RWPE2 (cell line): ENCODE measurements around the gene MEIOB.
"Not testable (repeated sequence)": the region's sequence is repeated elsewhere in the genome, so short reads cannot be mapped to it uniquely, and the experiment has no call there.

Experiments
- ATAC-seq: fragments of 200-7000 bp; cut with Tn5 transposase; 3 replicates; pipeline ENCODE4 v1.9.1; 2021; ENCODE audit warnings: low read depth
- DNase-seq: peaks from one replicate; pipeline ENCODE4 v3.0.0-alpha.2; 2020; ENCODE audit warnings: low spot score
- H3K27ac ChIP-seq: fragments of 450-650 bp; 2 replicates; pipeline ENCODE4 v1.5.1; 2017; ENCODE audit warnings: mild to moderate bottlenecking; ENCODE audit not compliant: poor library complexity, severe bottlenecking
- H3K27me3 ChIP-seq: fragments of 250-450 bp; sonication (Bioruptor Pico); 2 replicates; pipeline ENCODE4 v1.5.1; 2021; ENCODE audit warnings: mild to moderate bottlenecking, moderate library complexity; ENCODE audit not compliant: insufficient read depth, poor library complexity, severe bottlenecking
- H3K36me3 ChIP-seq: fragments of 250-450 bp; sonication (Bioruptor Pico); 2 replicates; pipeline ENCODE4 v1.5.1; 2020; ENCODE audit warnings: low read depth, mild to moderate bottlenecking, moderate library complexity
- H3K4me1 ChIP-seq: fragments of 250-450 bp; sonication (Bioruptor Pico); 2 replicates; pipeline ENCODE4 v1.5.1; 2021; ENCODE audit warnings: mild to moderate bottlenecking, moderate library complexity; ENCODE audit not compliant: insufficient read depth, poor library complexity, severe bottlenecking
- H3K4me3 ChIP-seq: fragments of 250-450 bp; sonication (Bioruptor Pico); 2 replicates; pipeline ENCODE4 v1.5.1; 2021; ENCODE audit warnings: mild to moderate bottlenecking, moderate library complexity; ENCODE audit not compliant: severe bottlenecking
- H3K9me3 ChIP-seq: fragments of 250-450 bp; sonication (Bioruptor Pico); 2 replicates; pipeline ENCODE4 v1.5.1; 2021; ENCODE audit warnings: mild to moderate bottlenecking, moderate library complexity; ENCODE audit not compliant: severe bottlenecking
- TF ChIP-seq, protein P1 (sequence below): fragments of 450-650 bp; IDR thresholded peaks from one replicate; pipeline ENCODE4 v1.5.1; 2017; ENCODE audit warnings: mild to moderate bottlenecking, moderate library complexity; ENCODE audit not compliant: poor library complexity, severe bottlenecking

MEIOB gene

DNA sequence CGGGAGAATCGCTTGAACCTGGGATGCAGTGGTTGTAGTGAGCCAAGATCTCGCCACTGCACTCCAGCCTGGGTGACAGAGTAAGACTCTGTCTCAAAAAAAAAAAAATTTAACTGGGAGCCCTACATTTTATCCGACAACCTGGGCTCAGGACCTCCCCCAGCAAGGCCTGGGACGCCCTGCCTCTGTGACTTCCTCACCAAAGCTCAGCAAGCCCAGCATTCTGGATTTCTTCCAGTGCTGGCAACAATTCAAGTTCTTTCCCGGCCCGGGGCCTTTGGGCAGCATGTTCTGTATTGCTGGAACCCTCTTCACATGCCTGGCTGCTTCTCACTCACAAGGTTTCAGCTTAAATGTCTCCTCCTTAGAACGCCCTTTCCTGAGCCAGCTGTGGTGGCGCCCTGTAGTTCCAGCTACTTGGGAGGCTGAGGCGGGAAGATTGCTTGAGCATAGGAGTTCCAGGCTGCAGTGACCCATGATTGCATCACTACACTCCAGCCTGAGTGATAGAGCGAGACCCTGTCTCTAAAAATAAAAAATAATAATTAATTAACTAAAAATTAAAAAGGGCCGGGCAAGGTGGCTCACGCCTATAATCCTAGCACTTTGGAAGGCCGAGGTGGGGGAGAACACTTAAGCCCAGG is 15.9 kb upstream of the MEIOB start:
- TF ChIP-seq, protein P1, sequence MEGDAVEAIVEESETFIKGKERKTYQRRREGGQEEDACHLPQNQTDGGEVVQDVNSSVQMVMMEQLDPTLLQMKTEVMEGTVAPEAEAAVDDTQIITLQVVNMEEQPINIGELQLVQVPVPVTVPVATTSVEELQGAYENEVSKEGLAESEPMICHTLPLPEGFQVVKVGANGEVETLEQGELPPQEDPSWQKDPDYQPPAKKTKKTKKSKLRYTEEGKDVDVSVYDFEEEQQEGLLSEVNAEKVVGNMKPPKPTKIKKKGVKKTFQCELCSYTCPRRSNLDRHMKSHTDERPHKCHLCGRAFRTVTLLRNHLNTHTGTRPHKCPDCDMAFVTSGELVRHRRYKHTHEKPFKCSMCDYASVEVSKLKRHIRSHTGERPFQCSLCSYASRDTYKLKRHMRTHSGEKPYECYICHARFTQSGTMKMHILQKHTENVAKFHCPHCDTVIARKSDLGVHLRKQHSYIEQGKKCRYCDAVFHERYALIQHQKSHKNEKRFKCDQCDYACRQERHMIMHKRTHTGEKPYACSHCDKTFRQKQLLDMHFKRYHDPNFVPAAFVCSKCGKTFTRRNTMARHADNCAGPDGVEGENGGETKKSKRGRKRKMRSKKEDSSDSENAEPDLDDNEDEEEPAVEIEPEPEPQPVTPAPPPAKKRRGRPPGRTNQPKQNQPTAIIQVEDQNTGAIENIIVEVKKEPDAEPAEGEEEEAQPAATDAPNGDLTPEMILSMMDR, result no peak

DNA sequence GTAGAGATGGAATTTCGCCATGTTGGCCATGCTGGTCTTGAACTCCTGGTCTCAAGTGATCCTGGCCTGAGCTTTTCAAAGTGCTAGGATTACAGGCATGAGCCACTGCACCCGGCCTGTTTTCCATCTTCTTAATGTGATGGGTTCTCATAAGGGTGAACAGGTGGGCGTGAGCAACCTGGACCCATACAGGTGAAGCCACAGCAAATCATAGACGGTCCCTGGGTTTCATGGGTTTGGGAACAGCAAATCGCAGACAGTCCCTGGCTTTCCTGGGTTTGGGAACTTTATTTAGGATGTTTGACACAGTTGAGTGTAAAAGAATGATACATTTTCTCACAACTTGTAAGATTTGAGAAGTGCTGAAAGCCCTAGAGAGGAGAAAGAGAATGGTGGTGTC is 12.9 kb upstream of the MEIOB start:
- H3K9me3 ChIP-seq, result no peaks in the 10 kb centered on the region
- H3K4me3 ChIP-seq, result no peak overlapping the region
- TF ChIP-seq, protein P1, result no peak
- no peaks in the 10 kb centered on the region for H3K4me1 ChIP-seq
- H3K27me3 ChIP-seq, result no peaks in the 10 kb centered on the region
- no peak for DNase-seq
- ATAC-seq, result no peak
- H3K36me3 ChIP-seq, result no peaks in the 10 kb centered on the region
- no peak overlapping the region for H3K27ac ChIP-seq

More for the DNA sequence above, 15.9 kb upstream of the MEIOB start:
- no peak overlapping the region for H3K4me3 ChIP-seq
- no peaks in the 10 kb centered on the region for H3K27me3 ChIP-seq
- no peaks in the 10 kb centered on the region for H3K36me3 ChIP-seq
- no peaks in the 10 kb centered on the region for H3K4me1 ChIP-seq
- DNase-seq (no peak), ATAC-seq (no peak)
- no peaks in the 10 kb centered on the region for H3K9me3 ChIP-seq
- H3K27ac ChIP-seq, result no peak overlapping the region

DNA sequence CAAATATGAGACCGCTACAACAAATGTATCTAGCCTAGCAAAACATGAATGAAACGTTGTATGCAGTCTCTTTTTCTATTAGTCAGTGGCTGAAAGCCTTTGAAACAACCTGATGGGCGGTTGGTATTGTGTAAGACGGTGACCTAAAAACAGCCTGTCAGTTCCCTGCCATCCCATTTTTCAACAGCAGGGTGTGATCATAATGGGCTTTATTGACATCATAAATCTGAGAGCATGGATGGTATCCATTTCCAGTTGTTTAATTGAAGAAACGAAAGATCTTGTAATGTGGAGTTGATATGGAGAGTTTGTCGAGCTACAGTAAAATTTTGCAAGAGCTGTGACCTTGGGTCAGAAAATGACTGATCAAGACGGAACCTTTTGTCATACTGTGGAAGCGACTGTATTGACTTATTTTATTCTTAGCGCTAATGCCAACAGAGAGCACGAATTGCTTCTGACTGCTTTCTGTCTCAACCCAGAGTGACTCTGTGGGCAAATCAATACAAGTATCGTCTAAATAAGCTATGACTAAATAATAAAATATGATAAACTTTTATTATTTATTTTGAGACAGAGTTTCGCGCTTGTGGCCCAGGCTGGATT is 12.3 kb upstream of the MEIOB start:
- H3K27me3 ChIP-seq, result no peaks in the 10 kb centered on the region
- DNase-seq (no peak), ATAC-seq (no peak)
- H3K36me3 ChIP-seq, result no peaks in the 10 kb centered on the region
- no peaks in the 10 kb centered on the region for H3K9me3 ChIP-seq
- H3K27ac ChIP-seq, result no peak overlapping the region
- no peaks in the 10 kb centered on the region for H3K4me1 ChIP-seq
- TF ChIP-seq, protein P1, result peak; percentile 15
- no peak overlapping the region for H3K4me3 ChIP-seq

DNA sequence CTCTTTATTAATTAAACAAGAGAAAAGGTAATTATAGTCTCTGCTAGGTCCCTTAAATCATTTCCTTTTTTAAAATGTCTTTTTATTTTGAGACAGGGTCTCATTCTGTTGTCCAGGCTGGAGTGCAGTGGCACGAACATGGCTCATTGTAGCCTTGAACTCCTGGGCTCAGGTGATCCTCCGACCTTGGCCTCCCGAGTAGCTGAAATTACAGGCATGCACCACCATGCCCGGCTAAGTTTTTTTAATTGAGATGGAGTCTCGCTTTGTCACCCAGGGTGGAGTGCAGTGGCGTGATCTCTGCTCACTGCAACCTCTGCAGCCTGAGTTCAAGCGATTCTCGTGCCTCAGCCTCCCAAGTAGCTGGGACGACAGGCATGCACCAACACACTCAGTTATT is 9.2 kb upstream of the MEIOB start:
- not testable (repeated sequence) for H3K9me3 ChIP-seq, ATAC-seq, H3K27ac ChIP-seq, DNase-seq, H3K4me1 ChIP-seq, H3K27me3 ChIP-seq, H3K36me3 ChIP-seq, H3K4me3 ChIP-seq

DNA sequence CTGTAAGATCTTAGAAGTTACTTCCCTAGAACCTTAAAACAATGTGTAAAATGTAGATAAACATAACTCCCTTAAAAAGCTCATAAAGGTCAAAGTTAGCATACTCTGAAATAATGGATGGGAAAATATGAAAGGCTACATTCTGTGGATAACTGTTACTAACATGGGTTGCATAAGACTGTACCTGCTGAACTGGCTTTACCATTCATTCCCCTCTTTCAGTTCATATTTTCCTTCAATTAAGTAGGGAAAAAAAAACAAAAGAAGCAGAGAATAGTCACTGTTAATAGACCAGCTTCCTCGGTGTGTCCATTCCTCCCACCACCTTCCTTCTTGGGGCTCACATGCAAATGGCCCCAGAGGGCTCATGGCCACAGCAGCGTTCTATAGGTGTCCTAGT is 7.5 kb upstream of the MEIOB start:
- H3K36me3 ChIP-seq, result no peaks in the 10 kb centered on the region
- no peak overlapping the region for H3K27ac ChIP-seq
- H3K9me3 ChIP-seq, result no peaks in the 10 kb centered on the region
- TF ChIP-seq, protein P1, result no peak
- no peaks in the 10 kb centered on the region for H3K4me1 ChIP-seq
- DNase-seq (no peak), ATAC-seq (no peak)
- H3K4me3 ChIP-seq, result no peak overlapping the region
- H3K27me3 ChIP-seq, result no peaks in the 10 kb centered on the region
